Stomach smooth muscle (tissue), 2 donors: ENCODE results near the gene IFI27L2.

Experiments
- H3K27ac ChIP-seq: one replicate; pipeline ENCODE4 v1.7.0; 2013; ENCODE audit warnings: mild to moderate bottlenecking, low read length, inconsistent platforms
- H3K27me3 ChIP-seq, 2 donors: one replicate each; pipeline ENCODE4 v1.7.0; 2013; ENCODE audit warnings: low read length in 2 of 2; ENCODE audit not compliant: insufficient read depth in 2 of 2, control insufficient read depth in 1 of 2
- H3K36me3 ChIP-seq, 2 donors: one replicate each; pipeline ENCODE4 v1.7.0; 2013; ENCODE audit warnings: low read length in 2 of 2; ENCODE audit not compliant: control insufficient read depth in 2 of 2, insufficient read depth in 2 of 2
- H3K4me1 ChIP-seq: one replicate; pipeline ENCODE4 v1.7.0; 2013; ENCODE audit warnings: low read length; ENCODE audit not compliant: control insufficient read depth, insufficient read depth
- H3K4me3 ChIP-seq, 2 donors: one replicate each; pipeline ENCODE4 v1.7.0; 2013; ENCODE audit warnings: low read length in 2 of 2
- H3K9ac ChIP-seq, 2 donors: one replicate each; pipeline ENCODE4 v1.7.0; 2013; ENCODE audit warnings: low read length in 2 of 2, mild to moderate bottlenecking in 1 of 2
- H3K9me3 ChIP-seq, 2 donors: one replicate each; pipeline ENCODE4 v1.7.0; 2013; ENCODE audit warnings: low read length in 2 of 2; ENCODE audit not compliant: control insufficient read depth in 2 of 2
- donor health status: healthy.
- donor health status: Pancreatic carcinoma.

The IFI27L2 gene

GRCh38 chr14:94079891-94080620 is 49.3 kb downstream of the IFI27L2 start:
- Histone ChIP-seq H3K9me3 (no peaks in the 10 kb centered on the region), H3K4me3 (peak overlapping the region; percentile 86 to 98), H3K4me1 (peaks cover 29% of the 10 kb centered on the region), H3K36me3 (peaks cover 10 to 12% of the 10 kb centered on the region in 2 donors), H3K27ac (peak overlapping the region; percentile 85), H3K27me3 (no peaks in the 10 kb centered on the region), H3K9ac (peak overlapping the region; percentile 96 to 97)

GRCh38 chr14:94077823-94078222 is 51.6 kb downstream of the IFI27L2 start:
- Histone ChIP-seq H3K27me3 (no peaks in the 10 kb centered on the region), H3K4me3 (peak overlapping the region; percentile 86 to 98), H3K9me3 (peaks cover 0 to 3% of the 10 kb centered on the region in 2 donors), H3K36me3 (peaks cover 12% of the 10 kb centered on the region in 2 donors), H3K4me1 (peaks cover 29% of the 10 kb centered on the region), H3K9ac (peak overlapping the region in 1 of 2 donors; percentile 96), H3K27ac (no peak overlapping the region)
